PC-9 (cell line): Measurements from ENCODE around the gene IGFBP2.

Source experiments
- EZH2 ChIP-seq: fragments of 200-600 bp; sonication (generic); IDR thresholded peaks from 2 replicates; pipeline ENCODE4 v1.8.0; 2017; ENCODE audit warnings: antibody characterized with exemption, low read depth
- TF ChIP-seq, protein P1 (sequence below): fragments of 200-600 bp; sonication (generic); conservative IDR thresholded peaks from 2 replicates; pipeline ENCODE4 v1.6.1; 2017; ENCODE audit warnings: mixed run types, antibody characterized with exemption, mild to moderate bottlenecking, moderate library complexity

DNA sequence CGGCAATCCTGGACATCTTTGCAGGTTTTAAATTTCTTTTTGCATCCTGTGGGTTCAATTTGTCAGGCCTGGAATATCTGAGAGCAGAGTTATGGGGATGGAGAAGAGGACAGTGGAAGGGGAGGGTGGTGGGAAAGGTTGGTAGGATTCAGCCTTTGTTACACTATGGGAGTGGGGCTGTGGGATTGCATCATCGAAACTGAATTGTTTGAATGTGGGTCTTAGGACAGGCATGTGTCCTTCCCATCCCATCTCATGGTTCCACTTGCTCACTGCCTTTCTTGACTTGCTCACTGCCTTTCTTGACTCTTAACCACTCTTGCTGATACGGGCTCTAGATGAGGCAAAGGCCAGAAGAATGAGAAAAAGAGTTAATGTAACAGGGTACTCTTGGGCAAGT lies 12.9 kb downstream of the IGFBP2 start:
- no peak for TF ChIP-seq EZH2
- TF ChIP-seq, protein P1, sequence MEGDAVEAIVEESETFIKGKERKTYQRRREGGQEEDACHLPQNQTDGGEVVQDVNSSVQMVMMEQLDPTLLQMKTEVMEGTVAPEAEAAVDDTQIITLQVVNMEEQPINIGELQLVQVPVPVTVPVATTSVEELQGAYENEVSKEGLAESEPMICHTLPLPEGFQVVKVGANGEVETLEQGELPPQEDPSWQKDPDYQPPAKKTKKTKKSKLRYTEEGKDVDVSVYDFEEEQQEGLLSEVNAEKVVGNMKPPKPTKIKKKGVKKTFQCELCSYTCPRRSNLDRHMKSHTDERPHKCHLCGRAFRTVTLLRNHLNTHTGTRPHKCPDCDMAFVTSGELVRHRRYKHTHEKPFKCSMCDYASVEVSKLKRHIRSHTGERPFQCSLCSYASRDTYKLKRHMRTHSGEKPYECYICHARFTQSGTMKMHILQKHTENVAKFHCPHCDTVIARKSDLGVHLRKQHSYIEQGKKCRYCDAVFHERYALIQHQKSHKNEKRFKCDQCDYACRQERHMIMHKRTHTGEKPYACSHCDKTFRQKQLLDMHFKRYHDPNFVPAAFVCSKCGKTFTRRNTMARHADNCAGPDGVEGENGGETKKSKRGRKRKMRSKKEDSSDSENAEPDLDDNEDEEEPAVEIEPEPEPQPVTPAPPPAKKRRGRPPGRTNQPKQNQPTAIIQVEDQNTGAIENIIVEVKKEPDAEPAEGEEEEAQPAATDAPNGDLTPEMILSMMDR: no peak
